Erythroblast (primary cell): Measurements from ENCODE around the gene ADAMTS2.

Experiments
- GATA1 ChIP-seq: IDR thresholded peaks from 2 replicates; pipeline ENCODE4 v1.6.1; 2011; ENCODE audit warnings: low read depth, mild to moderate bottlenecking, control low read depth, low read length, moderate library complexity
- POLR2A ChIP-seq: IDR thresholded peaks from 2 replicates; pipeline ENCODE4 v1.6.1; 2011; ENCODE audit warnings: mild to moderate bottlenecking, low read length

- no peak for TF ChIP-seq POLR2A
- TF ChIP-seq GATA1, result no peak
Observed at GRCh38 chr5:179218943-179219330, 126.3 kb downstream of the ADAMTS2 start.
